Measurements from ENCODE around the gene MED17. TPM values are rescaled to one million over a fixed set of nuclear protein-coding genes. Genes with fewer than 3 reads are reported as not detected.

Gene MED17
- polyA plus RNA-seq, 1 of the 3 experiments (the other 2 are of a cell fraction) = 19.3 TPM

DNA sequence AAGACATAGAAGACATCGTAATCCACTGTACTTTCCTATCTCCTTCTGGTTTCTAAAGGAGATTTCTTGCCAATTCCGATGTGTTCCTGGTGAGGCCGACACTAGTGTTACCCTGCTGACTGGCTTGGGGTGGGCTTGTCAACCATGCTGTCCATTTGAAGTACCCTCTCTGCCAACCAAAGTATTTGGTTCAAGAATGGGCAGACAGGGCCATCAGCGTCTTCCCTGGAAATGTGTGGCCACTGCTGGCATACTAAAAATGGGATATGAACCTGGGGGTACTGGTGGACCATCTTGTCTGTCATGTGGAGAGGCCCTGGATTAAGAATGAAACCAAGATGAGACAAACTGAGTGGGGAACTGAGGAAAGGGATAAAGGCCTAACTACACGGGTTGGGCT lies 68.2 kb downstream of the MED17 start (continued):
- TF ChIP-seq, protein P1, sequence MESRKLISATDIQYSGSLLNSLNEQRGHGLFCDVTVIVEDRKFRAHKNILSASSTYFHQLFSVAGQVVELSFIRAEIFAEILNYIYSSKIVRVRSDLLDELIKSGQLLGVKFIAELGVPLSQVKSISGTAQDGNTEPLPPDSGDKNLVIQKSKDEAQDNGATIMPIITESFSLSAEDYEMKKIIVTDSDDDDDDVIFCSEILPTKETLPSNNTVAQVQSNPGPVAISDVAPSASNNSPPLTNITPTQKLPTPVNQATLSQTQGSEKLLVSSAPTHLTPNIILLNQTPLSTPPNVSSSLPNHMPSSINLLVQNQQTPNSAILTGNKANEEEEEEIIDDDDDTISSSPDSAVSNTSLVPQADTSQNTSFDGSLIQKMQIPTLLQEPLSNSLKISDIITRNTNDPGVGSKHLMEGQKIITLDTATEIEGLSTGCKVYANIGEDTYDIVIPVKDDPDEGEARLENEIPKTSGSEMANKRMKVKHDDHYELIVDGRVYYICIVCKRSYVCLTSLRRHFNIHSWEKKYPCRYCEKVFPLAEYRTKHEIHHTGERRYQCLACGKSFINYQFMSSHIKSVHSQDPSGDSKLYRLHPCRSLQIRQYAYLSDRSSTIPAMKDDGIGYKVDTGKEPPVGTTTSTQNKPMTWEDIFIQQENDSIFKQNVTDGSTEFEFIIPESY (IDR thresholded peaks at IDR 0.05; ENCODE audit: borderline replicate concordance, low read depth) = no peak
- TF ChIP-seq ELF1 (IDR thresholded peaks at IDR 0.05) (no peak), GABPA (IDR thresholded peaks at IDR 0.05; ENCODE audit: low read depth) (no peak)

DNA sequence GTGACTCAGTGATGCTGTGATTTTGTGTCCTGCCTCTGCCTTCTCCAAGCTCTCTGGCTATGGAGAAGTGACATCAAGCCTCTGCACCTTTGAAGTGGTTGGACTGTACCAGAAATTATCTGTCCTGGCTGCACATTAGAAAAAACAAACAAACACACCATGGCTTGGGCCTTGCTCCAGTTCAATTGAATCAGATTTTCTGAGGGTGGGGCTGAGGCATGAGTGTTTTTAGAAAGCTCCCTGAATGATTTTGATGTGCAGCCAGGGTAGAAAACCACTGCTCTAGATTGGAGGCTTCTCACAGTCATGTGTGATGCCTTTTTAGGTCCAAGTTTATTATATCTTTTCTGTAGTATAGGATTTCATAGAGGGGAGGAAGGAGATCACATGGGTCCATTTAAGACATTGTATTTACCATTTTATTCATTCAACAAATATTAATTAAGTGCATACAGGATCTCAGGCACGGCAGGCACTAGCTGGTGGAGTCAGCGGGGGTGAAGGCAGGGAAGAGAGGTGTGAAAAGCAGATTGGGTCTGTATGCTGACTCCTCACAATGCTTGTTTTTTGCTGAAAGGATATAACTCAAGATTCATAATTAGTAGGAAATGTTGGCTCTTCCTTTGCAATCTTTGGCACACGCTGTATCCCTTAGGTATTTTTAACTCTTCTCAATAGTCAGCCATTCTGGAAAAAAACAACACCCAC lies 73.5 kb downstream of the MED17 start:
- Histone ChIP-seq H3F3A (replicated peaks; ENCODE audit: insufficient read depth) (no peaks in the 10 kb centered on the region), H3K9ac (no peak overlapping the region), H3K4me2 (no peak overlapping the region), H3K4me1 (ENCODE audit: control insufficient read depth in 1 of 2, insufficient read depth in 2 of 2, low read depth in 1 of 2, low read length in 1 of 2) (peaks cover 0 to 4% of the 10 kb centered on the region in 2 experiments; a peak in 1 of 4 replicates), H3K27ac (ENCODE audit: low read depth in 2 of 2, low read length in 1 of 2) (no peak overlapping the region), H4K20me1 (ENCODE audit: insufficient read depth) (no peaks in the 10 kb centered on the region), H3K79me2 (ENCODE audit: insufficient read depth) (no peaks in the 10 kb centered on the region), H3K4me3 (ENCODE audit: low read depth in 2 of 2, low read length in 1 of 2) (no peak overlapping the region), H2AFZ (ENCODE audit: low read depth) (no peak overlapping the region), H3K27me3 (ENCODE audit: insufficient read depth) (no peaks in the 10 kb centered on the region), H3K36me3 (replicated peaks in 1 of 2; ENCODE audit: control insufficient read depth in 1 of 2, insufficient read depth in 2 of 2, low read length in 1 of 2) (no peaks in the 10 kb centered on the region), H3K9me3 (no peaks in the 10 kb centered on the region), H3K9me2 (no peaks in the 10 kb centered on the region)
- WGBS (ENCODE audit: low lambda C conversion rate) = 78% methylated on average over 3 of the region's 3 CpGs
- ChIA-PET CTCF (no interaction called here), POLR2A (no interaction called here)
- TF ChIP-seq CHD2 (IDR thresholded peaks at IDR 0.05; ENCODE audit: low read length, partially characterized antibody) = no peak
- TF ChIP-seq, protein P2, sequence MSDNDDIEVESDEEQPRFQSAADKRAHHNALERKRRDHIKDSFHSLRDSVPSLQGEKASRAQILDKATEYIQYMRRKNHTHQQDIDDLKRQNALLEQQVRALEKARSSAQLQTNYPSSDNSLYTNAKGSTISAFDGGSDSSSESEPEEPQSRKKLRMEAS (IDR thresholded peaks at IDR 0.05; ENCODE audit: low read depth) = no peak
- no peak for TF ChIP-seq RAD21 (IDR thresholded peaks at IDR 0.05; ENCODE audit: low read length)
- TF ChIP-seq, protein P3, sequence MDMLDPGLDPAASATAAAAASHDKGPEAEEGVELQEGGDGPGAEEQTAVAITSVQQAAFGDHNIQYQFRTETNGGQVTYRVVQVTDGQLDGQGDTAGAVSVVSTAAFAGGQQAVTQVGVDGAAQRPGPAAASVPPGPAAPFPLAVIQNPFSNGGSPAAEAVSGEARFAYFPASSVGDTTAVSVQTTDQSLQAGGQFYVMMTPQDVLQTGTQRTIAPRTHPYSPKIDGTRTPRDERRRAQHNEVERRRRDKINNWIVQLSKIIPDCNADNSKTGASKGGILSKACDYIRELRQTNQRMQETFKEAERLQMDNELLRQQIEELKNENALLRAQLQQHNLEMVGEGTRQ (IDR thresholded peaks at IDR 0.05; ENCODE audit: borderline replicate concordance, low read depth, low read length) = no peak
- TF ChIP-seq MEF2A (IDR thresholded peaks at IDR 0.05; ENCODE audit: borderline replicate concordance, low read depth) = no peak
- no peak for DNase-seq

DNA sequence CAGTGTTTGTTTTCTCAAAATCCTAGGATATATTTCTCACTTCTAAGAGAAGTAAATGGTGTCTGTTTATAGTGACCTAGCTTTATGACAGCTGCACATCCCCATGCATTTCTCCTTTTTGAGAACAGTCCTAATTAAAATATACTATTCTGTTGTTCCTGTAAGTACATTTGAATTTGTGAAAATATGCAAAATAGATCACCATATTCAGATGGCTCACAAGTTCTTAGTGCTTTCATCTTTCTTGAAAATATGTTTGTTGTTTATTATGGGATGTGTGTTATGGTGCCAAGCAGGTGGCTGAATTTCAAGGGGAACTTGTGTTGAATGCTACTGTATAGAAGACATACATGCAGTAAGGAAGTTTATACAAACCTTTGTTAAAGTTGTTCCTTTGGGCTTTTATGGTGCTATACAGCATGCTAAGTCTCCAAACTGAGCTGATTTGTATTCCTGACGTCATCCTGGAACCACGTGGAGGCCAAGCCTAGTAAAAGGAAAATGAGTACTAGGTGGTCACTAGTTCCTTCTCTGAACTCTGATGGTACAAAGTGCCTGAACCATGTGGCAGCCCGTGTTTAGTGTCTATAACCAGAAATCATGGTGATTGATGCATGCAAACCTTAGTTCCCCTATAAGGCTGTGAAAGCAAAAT lies 74.2 kb downstream of the MED17 start:
- Histone ChIP-seq H3K36me3 (replicated peaks in 1 of 2; ENCODE audit: control insufficient read depth in 1 of 2, insufficient read depth in 2 of 2, low read length in 1 of 2) (no peaks in the 10 kb centered on the region), H3K9ac (no peak overlapping the region), H2AFZ (ENCODE audit: low read depth) (no peak overlapping the region), H3K9me3 (no peaks in the 10 kb centered on the region), H3K27me3 (ENCODE audit: insufficient read depth) (no peaks in the 10 kb centered on the region), H3K79me2 (ENCODE audit: insufficient read depth) (no peaks in the 10 kb centered on the region), H3K4me1 (ENCODE audit: control insufficient read depth in 1 of 2, insufficient read depth in 2 of 2, low read depth in 1 of 2, low read length in 1 of 2) (peaks cover 0 to 4% of the 10 kb centered on the region in 2 experiments; a peak in 1 of 4 replicates), H3K4me3 (ENCODE audit: low read depth in 2 of 2, low read length in 1 of 2) (no peak overlapping the region), H4K20me1 (ENCODE audit: insufficient read depth) (no peaks in the 10 kb centered on the region), H3K9me2 (no peaks in the 10 kb centered on the region), H3K4me2 (no peak overlapping the region), H3F3A (replicated peaks; ENCODE audit: insufficient read depth) (no peaks in the 10 kb centered on the region), H3K27ac (ENCODE audit: low read depth in 2 of 2, low read length in 1 of 2) (no peak overlapping the region)
- no peak for DNase-seq
- POLR2A ChIA-PET = no interaction called here
- WGBS (ENCODE audit: low lambda C conversion rate) = 31% methylated on average over 3 of the region's 3 CpGs
- CTCF ChIA-PET = no interaction called here
- no peak for TF ChIP-seq RCOR1 (IDR thresholded peaks at IDR 0.05; ENCODE audit: low read length)
- TF ChIP-seq, protein P4, sequence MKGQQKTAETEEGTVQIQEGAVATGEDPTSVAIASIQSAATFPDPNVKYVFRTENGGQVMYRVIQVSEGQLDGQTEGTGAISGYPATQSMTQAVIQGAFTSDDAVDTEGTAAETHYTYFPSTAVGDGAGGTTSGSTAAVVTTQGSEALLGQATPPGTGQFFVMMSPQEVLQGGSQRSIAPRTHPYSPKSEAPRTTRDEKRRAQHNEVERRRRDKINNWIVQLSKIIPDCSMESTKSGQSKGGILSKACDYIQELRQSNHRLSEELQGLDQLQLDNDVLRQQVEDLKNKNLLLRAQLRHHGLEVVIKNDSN (IDR thresholded peaks at IDR 0.05; ENCODE audit: borderline replicate concordance, low read depth) = no peak
- no peak for TF ChIP-seq TEAD4 (IDR thresholded peaks at IDR 0.05; ENCODE audit: borderline replicate concordance, insufficient read depth)
- TF ChIP-seq, protein P3 (IDR thresholded peaks at IDR 0.05; ENCODE audit: borderline replicate concordance, low read depth, low read length) = no peak
- TF ChIP-seq ELF1 (IDR thresholded peaks at IDR 0.05) = no peak
- TF ChIP-seq, protein P2 (IDR thresholded peaks at IDR 0.05; ENCODE audit: low read depth) = no peak
- no peak for TF ChIP-seq RXRA (IDR thresholded peaks at IDR 0.05; ENCODE audit: borderline replicate concordance, low read depth)
- TF ChIP-seq EZH2phosphoT487 (IDR thresholded peaks at IDR 0.05; ENCODE audit: borderline replicate concordance, low read depth) = no peak
- TF ChIP-seq NFIC (IDR thresholded peaks at IDR 0.05; ENCODE audit: borderline replicate concordance) = no peak
- no peak for TF ChIP-seq MXI1 (IDR thresholded peaks at IDR 0.05; ENCODE audit: low read depth, low read length)
- TF ChIP-seq GATA2 (CRISPR knock-in tag; IDR thresholded peaks at IDR 0.05) = no peak
